Fibroblast of upper back skin (primary cell): ENCODE data around the gene BTG2.
"Not testable (repeated sequence)": the region's sequence is repeated elsewhere in the genome, so short reads cannot be mapped to it uniquely, and the experiment has no call there.

Experiments used
- DNase-seq: peaks from one replicate; pipeline ENCODE4 v3.0.0-alpha.2; 2013

BTG2 gene

GRCh38 chr1:203304919-203305808, at the start of gene BTG2:
Gene BTG2 (plus strand): TSS chr1:203305519. CDS start chr1:203305607, 88 bp downstream.
- DNase-seq, result peak; percentile 79

GRCh38 chr1:203256636-203257035, 48.7 kb upstream of the BTG2 start:
- DNase-seq, result not testable (repeated sequence)

GRCh38 chr1:203263496-203263895, 41.8 kb upstream of the BTG2 start:
- no peak for DNase-seq

GRCh38 chr1:203264052-203264501, 41.2 kb upstream of the BTG2 start:
- no peak for DNase-seq

GRCh38 chr1:203265541-203265940, 39.8 kb upstream of the BTG2 start:
- DNase-seq, result no peak

- DNase-seq, result not testable (repeated sequence)
These were observed 39.2 kb upstream of the BTG2 start for GRCh38 chr1:203266140-203266539.

- DNase-seq, result peak; percentile 86
These were observed 37.9 kb upstream of the BTG2 start for GRCh38 chr1:203267347-203267846.

- no peak for DNase-seq
These were observed 37.4 kb upstream of the BTG2 start for GRCh38 chr1:203267912-203268311.

GRCh38 chr1:203268901-203269653, 36.2 kb upstream of the BTG2 start:
- DNase-seq, result peak; percentile 74

- DNase-seq, result no peak
These were observed 35.7 kb upstream of the BTG2 start for GRCh38 chr1:203269654-203270020.

- DNase-seq, result no peak
These were observed 34.9 kb upstream of the BTG2 start for GRCh38 chr1:203270448-203270847.

- DNase-seq, result peak; percentile 67
These were observed 34.1 kb upstream of the BTG2 start for GRCh38 chr1:203271018-203271743.

GRCh38 chr1:203271962-203272632, 33.2 kb upstream of the BTG2 start:
- no peak for DNase-seq

- no peak for DNase-seq
These were observed 32.6 kb upstream of the BTG2 start for GRCh38 chr1:203272633-203273205.

GRCh38 chr1:203273206-203273868, 32.0 kb upstream of the BTG2 start:
- DNase-seq, result peak; percentile 72

- DNase-seq, result no peak
These were observed 31.3 kb upstream of the BTG2 start for GRCh38 chr1:203273869-203274602.

- no peak for DNase-seq
These were observed 30.5 kb upstream of the BTG2 start for GRCh38 chr1:203274603-203275381.

GRCh38 chr1:203275656-203276272, 29.6 kb upstream of the BTG2 start:
- DNase-seq, result no peak

- no peak for DNase-seq
These were observed 28.9 kb upstream of the BTG2 start for GRCh38 chr1:203276408-203276807.
